Uterus (tissue), 2 donors: ENCODE measurements around the gene RPAP3.

Experiments
- CTCF ChIP-seq, 4 experiments: fragments of 200-600 bp in 2 of 4; fragments of 450-650 bp in 2 of 4; sonication (generic) in 2 of 4; IDR thresholded peaks; one replicate each; pipeline ENCODE4 v1.5.1; 2016 to 2019; ENCODE audit warnings: antibody characterized with exemption in 4 of 4, mild to moderate bottlenecking in 2 of 4, moderate library complexity in 1 of 4
- POLR2A ChIP-seq, 2 donors: fragments of 450-650 bp; IDR thresholded peaks; one replicate each; pipeline ENCODE4 v1.6.1; 2016; ENCODE audit warnings: antibody characterized with exemption in 2 of 2, mild to moderate bottlenecking in 1 of 2, moderate library complexity in 1 of 2

DNA sequence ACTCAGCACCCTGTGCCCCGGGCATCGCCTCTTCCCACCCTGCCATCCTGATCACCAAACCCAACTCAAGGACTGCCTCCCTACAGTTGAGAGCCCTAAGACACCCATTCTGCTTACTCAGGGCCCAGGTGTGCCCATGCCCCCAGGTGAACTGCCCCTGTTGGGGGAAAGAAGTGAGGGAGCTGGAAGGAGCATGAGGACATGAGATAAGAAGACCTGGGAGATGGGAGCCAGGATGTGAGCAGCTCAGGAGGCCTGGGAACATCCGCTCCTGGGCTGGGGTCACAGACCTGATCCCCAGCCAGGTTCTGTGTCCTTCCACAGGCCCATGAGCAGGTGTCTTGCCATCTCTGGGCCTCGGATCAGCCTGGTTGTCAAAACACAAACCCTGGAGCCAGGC is 46.3 kb upstream of the RPAP3 start:
- TF ChIP-seq POLR2A (IDR thresholded peaks at IDR 0.05), result no peak
- no peak for TF ChIP-seq CTCF (IDR thresholded peaks at IDR 0.05)
